ENCODE measurements around the gene RIOK3. TPM values are rescaled to one million over a fixed set of nuclear protein-coding genes. Genes with fewer than 3 reads are reported as not detected.
A peak's percentile ranks its signal among the peaks of the same experiment; 100 is the strongest.
"Not testable (repeated sequence)": the region's sequence is repeated elsewhere in the genome, so short reads cannot be mapped to it uniquely, and the experiment has no call there.

Gene RIOK3
- total RNA-seq, 2 donors from 2014 or later = 51.3 to 59.0 TPM

DNA sequence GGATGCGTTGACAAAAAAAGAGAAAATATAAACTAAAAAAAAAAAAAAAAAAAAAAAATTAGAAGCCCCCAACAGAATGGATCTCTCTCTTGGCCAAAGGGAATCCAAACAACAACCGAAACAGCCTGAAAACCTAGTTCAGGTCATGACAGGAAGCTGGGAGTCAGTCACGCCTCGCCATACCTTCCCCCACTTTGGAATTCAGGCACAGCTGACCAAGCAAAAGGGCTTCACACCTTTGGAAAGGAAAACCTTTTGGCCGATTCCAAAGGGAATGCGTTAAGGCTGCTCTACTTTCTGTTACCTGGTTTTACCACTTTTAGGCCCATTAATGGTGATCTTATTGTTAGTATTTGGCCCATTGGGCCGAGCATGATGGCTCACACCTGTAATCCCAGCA lies 32.3 kb downstream of the RIOK3 start:
- ATAC-seq (ENCODE audit: insufficient number of reproducible peaks, low FRiP score, low read depth) (no peak), DNase-seq (ENCODE audit: low spot score) (no peak)
- H3K4me3 ChIP-seq = no peak overlapping the region
- no peaks in the 10 kb centered on the region for H3K9me3 ChIP-seq
- H3K27ac ChIP-seq = peak overlapping the region; percentile 61 to 74
- peaks cover 4% of the 10 kb centered on the region for H3K36me3 ChIP-seq
- TF ChIP-seq, protein P1, sequence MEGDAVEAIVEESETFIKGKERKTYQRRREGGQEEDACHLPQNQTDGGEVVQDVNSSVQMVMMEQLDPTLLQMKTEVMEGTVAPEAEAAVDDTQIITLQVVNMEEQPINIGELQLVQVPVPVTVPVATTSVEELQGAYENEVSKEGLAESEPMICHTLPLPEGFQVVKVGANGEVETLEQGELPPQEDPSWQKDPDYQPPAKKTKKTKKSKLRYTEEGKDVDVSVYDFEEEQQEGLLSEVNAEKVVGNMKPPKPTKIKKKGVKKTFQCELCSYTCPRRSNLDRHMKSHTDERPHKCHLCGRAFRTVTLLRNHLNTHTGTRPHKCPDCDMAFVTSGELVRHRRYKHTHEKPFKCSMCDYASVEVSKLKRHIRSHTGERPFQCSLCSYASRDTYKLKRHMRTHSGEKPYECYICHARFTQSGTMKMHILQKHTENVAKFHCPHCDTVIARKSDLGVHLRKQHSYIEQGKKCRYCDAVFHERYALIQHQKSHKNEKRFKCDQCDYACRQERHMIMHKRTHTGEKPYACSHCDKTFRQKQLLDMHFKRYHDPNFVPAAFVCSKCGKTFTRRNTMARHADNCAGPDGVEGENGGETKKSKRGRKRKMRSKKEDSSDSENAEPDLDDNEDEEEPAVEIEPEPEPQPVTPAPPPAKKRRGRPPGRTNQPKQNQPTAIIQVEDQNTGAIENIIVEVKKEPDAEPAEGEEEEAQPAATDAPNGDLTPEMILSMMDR (IDR thresholded peaks at IDR 0.05) = no peak
- no peaks in the 10 kb centered on the region for H3K27me3 ChIP-seq (replicated peaks; ENCODE audit: insufficient read depth)
- H3K4me1 ChIP-seq (ENCODE audit: control insufficient read depth in 1 of 2, low read depth in 2 of 2) = peaks cover 9 to 38% of the 10 kb centered on the region in 2 donors

DNA sequence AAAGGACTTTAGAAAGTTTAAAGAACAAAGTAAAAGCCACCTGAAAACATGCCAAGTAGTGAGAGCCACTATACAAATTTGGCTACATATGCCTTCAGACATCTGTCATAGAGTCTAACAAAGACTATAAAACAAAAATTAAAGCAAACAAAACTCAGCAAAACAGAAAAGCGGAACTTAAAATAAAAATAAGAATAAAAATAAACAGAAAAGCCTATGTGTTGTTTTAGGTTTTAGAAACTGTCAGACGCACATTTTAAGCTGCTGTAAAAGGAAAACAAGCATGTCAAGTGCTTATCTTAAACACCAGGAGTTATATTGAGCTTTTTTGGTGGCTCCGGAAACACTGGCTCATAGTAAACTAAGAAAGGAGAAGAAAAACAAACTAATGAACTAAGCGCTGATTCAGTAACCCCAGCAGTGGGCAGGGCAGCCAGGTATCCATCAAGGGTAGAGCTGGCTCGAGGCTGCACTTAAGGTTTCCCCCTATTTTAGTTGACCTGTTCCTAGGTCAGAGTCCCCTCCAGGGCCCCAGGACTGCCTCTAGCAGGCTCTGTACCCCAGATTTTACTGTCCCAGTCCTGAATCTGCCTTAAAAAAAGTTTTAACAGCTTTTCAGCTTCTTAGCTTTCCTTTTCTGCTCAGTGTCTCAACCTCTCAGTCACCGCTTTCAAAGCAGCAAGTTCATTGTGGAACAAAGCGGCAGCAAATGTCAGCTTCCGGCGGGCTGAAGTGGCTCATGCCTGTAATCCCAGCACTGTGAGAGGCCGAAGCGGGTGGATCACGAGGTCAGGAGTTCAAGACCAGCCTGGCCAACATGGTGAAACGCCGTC lies 34.9 kb downstream of the RIOK3 start:
- peaks cover 9 to 38% of the 10 kb centered on the region in 2 donors for H3K4me1 ChIP-seq (ENCODE audit: control insufficient read depth in 1 of 2, low read depth in 2 of 2)
- peak overlapping the region; percentile 91 to 95 for H3K27ac ChIP-seq
- peak overlapping the region; percentile 60 for H3K4me3 ChIP-seq
- DNase-seq (ENCODE audit: low spot score) = no peak
- TF ChIP-seq, protein P1 (IDR thresholded peaks at IDR 0.05) = no peak
- H3K9me3 ChIP-seq = no peaks in the 10 kb centered on the region
- H3K27me3 ChIP-seq (replicated peaks; ENCODE audit: insufficient read depth) = no peaks in the 10 kb centered on the region
- ATAC-seq (ENCODE audit: insufficient number of reproducible peaks, low FRiP score, low read depth) = peak; percentile 5
- no peaks in the 10 kb centered on the region for H3K36me3 ChIP-seq

DNA sequence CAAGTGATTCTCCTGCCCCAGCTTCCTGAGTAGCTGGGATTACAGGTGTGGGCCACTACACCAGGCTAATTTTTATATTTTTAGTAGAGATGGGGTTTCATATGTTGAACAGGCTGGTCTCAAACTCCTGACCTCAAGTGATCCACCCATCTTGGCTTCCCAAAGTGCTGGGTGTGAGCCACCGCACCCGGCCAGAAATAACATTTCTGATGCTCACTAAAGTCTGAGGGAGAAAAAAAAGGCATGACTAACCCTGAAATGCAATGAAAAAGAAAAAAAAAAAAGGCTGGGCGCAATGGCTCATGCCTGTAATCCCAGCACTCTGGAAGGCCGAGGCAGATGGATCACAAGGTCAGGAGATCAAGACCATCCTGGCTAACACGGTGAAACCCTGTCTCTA lies 36.5 kb downstream of the RIOK3 start:
- peak overlapping the region; percentile 91 to 95 for H3K27ac ChIP-seq
- H3K27me3 ChIP-seq (replicated peaks; ENCODE audit: insufficient read depth); H3K36me3 ChIP-seq; DNase-seq (ENCODE audit: low spot score); H3K9me3 ChIP-seq; H3K4me3 ChIP-seq: not testable (repeated sequence)
- peaks cover 9 to 29% of the 10 kb centered on the region in 2 donors for H3K4me1 ChIP-seq (ENCODE audit: control insufficient read depth in 1 of 2, low read depth in 2 of 2)
- ATAC-seq (ENCODE audit: insufficient number of reproducible peaks, low FRiP score, low read depth) = peak; percentile 79

DNA sequence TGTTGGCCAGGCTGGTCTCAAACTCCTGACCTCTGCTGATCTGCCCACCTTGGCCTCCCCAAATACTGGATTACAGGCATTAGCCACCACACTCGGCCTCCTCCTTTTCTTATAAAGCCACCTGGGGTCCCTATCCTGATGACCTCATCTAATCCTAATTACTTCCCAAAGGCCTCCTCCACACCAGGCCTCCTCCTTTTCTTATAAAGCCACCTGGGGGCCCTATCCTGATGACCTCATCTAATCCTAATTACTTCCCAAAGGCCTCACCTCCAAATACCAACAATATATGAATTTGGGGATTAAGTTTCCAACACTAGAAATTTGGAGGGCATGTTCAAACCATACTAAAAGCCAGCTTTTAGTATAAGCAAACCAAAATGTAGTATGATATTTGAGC lies 40.6 kb downstream of the RIOK3 start:
- Histone ChIP-seq H3K4me3 (no peak overlapping the region), H3K27me3 (replicated peaks; ENCODE audit: insufficient read depth) (no peaks in the 10 kb centered on the region), H3K36me3 (no peaks in the 10 kb centered on the region), H3K27ac (no peak overlapping the region), H3K9me3 (no peaks in the 10 kb centered on the region), H3K4me1 (ENCODE audit: control insufficient read depth in 1 of 2, low read depth in 2 of 2) (peaks cover 1 to 4% of the 10 kb centered on the region in 2 donors)
- DNase-seq (ENCODE audit: low spot score) = no peak
- no peak for ATAC-seq (ENCODE audit: insufficient number of reproducible peaks, low FRiP score, low read depth)
- TF ChIP-seq, protein P1 (IDR thresholded peaks at IDR 0.05) = no peak

DNA sequence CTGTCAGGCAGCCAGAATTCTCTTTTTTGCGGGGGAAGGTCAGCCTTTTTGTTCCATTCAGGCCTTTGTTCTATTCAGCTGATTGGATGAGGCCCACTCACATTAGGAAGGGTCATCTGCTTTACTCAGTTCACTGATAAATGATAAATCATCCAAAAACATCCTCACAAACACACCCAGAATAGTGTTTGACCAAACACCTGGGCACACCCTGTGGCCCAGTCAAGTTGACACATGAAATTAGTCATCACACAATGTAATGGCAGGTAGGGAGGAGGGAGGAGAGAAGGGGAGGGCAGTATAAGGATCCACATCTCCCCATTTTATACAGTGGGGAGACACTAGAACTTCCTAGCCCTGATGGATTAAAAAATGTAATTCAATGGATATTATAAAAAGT lies 41.9 kb downstream of the RIOK3 start:
- Histone ChIP-seq H3K27ac (no peak overlapping the region), H3K36me3 (no peaks in the 10 kb centered on the region), H3K27me3 (replicated peaks; ENCODE audit: insufficient read depth) (no peaks in the 10 kb centered on the region), H3K4me3 (no peak overlapping the region), H3K4me1 (ENCODE audit: control insufficient read depth in 1 of 2, low read depth in 2 of 2) (peaks cover 10 to 14% of the 10 kb centered on the region in 2 donors), H3K9me3 (no peaks in the 10 kb centered on the region)
- ATAC-seq (ENCODE audit: insufficient number of reproducible peaks, low FRiP score, low read depth) = no peak
- no peak for DNase-seq (ENCODE audit: low spot score)
- TF ChIP-seq, protein P1 (IDR thresholded peaks at IDR 0.05) = no peak
